HEK293 (cell line): ENCODE measurements around the gene LLGL1.

Experiments used
- EGR2 ChIP-seq: fragments of 450-650 bp; formaldehyde crosslinking; IDR thresholded peaks from 2 replicates; pipeline ENCODE4 v1.5.1; 2016; ENCODE audit warnings: low read depth, missing biosample characterization, missing genetic modification characterization
- ZEB2 ChIP-seq: fragments of 450-650 bp; formaldehyde crosslinking; IDR thresholded peaks from 2 replicates; pipeline ENCODE4 v1.5.1; 2016; ENCODE audit warnings: missing biosample characterization, missing genetic modification characterization
- ZNF24 ChIP-seq: fragments of 450-650 bp; formaldehyde crosslinking; IDR thresholded peaks from 2 replicates; pipeline ENCODE4 v1.5.1; 2016; ENCODE audit warnings: missing biosample characterization, missing genetic modification characterization
- ZNF248 ChIP-seq: fragments of 450-650 bp; formaldehyde crosslinking; IDR thresholded peaks from 2 replicates; pipeline ENCODE4 v1.5.1; 2017; ENCODE audit warnings: missing biosample characterization, missing genetic modification characterization
- ZNF302 ChIP-seq: fragments of 450-650 bp; formaldehyde crosslinking; IDR thresholded peaks from 2 replicates; pipeline ENCODE4 v1.5.1; 2016; ENCODE audit warnings: missing biosample characterization, missing genetic modification characterization, low read depth
- ZNF777 ChIP-seq: fragments of 450-650 bp; formaldehyde crosslinking; IDR thresholded peaks from 2 replicates; pipeline ENCODE4 v1.5.1; 2017; ENCODE audit warnings: missing biosample characterization, missing genetic modification characterization, borderline replicate concordance
- TF ChIP-seq, protein P1 (sequence below): fragments of 450-650 bp; formaldehyde crosslinking; IDR thresholded peaks from 2 replicates; pipeline ENCODE4 v1.5.1; 2016; ENCODE audit warnings: missing biosample characterization, missing genetic modification characterization
- TF ChIP-seq, protein P2 (sequence below): fragments of 450-650 bp; formaldehyde crosslinking; IDR thresholded peaks from 2 replicates; pipeline ENCODE4 v1.5.1; 2016; ENCODE audit warnings: missing biosample characterization, missing genetic modification characterization
- TF ChIP-seq, protein P3 (sequence below): fragments of 450-650 bp; formaldehyde crosslinking; IDR thresholded peaks from 2 replicates; pipeline ENCODE4 v1.5.1; 2016; ENCODE audit warnings: missing biosample characterization, missing genetic modification characterization

DNA sequence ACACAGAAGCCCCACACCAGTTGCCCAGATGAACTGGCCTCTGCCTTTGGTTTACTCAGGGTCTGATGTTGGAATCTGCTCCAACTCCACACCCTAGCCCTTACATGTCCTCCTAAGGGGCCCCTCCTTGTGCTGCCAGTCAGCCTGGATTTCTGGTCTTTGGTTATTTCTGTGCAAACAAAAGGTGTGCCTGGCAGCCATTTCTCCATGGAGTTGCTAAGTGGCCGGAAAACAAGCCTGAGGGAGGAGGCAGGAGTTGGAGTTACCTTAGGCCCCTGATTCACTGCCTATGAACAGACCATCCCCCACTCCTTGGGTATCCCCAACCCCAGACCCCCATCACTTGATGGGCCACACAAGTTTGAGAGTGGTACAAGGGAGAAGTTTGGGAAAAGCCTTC, 46.2 kb upstream of the LLGL1 start:
- TF ChIP-seq ZNF777 (tag by site-specific recombination) (no peak), ZNF24 (tag by site-specific recombination) (no peak), ZEB2 (tag by site-specific recombination) (no peak), ZNF248 (no peak), ZNF302 (tag by site-specific recombination) (no peak), EGR2 (tag by site-specific recombination) (no peak)
- TF ChIP-seq, protein P1, sequence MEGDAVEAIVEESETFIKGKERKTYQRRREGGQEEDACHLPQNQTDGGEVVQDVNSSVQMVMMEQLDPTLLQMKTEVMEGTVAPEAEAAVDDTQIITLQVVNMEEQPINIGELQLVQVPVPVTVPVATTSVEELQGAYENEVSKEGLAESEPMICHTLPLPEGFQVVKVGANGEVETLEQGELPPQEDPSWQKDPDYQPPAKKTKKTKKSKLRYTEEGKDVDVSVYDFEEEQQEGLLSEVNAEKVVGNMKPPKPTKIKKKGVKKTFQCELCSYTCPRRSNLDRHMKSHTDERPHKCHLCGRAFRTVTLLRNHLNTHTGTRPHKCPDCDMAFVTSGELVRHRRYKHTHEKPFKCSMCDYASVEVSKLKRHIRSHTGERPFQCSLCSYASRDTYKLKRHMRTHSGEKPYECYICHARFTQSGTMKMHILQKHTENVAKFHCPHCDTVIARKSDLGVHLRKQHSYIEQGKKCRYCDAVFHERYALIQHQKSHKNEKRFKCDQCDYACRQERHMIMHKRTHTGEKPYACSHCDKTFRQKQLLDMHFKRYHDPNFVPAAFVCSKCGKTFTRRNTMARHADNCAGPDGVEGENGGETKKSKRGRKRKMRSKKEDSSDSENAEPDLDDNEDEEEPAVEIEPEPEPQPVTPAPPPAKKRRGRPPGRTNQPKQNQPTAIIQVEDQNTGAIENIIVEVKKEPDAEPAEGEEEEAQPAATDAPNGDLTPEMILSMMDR = no peak
- TF ChIP-seq, protein P2, sequence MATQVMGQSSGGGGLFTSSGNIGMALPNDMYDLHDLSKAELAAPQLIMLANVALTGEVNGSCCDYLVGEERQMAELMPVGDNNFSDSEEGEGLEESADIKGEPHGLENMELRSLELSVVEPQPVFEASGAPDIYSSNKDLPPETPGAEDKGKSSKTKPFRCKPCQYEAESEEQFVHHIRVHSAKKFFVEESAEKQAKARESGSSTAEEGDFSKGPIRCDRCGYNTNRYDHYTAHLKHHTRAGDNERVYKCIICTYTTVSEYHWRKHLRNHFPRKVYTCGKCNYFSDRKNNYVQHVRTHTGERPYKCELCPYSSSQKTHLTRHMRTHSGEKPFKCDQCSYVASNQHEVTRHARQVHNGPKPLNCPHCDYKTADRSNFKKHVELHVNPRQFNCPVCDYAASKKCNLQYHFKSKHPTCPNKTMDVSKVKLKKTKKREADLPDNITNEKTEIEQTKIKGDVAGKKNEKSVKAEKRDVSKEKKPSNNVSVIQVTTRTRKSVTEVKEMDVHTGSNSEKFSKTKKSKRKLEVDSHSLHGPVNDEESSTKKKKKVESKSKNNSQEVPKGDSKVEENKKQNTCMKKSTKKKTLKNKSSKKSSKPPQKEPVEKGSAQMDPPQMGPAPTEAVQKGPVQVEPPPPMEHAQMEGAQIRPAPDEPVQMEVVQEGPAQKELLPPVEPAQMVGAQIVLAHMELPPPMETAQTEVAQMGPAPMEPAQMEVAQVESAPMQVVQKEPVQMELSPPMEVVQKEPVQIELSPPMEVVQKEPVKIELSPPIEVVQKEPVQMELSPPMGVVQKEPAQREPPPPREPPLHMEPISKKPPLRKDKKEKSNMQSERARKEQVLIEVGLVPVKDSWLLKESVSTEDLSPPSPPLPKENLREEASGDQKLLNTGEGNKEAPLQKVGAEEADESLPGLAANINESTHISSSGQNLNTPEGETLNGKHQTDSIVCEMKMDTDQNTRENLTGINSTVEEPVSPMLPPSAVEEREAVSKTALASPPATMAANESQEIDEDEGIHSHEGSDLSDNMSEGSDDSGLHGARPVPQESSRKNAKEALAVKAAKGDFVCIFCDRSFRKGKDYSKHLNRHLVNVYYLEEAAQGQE (tag by site-specific recombination) = no peak
- TF ChIP-seq, protein P3, sequence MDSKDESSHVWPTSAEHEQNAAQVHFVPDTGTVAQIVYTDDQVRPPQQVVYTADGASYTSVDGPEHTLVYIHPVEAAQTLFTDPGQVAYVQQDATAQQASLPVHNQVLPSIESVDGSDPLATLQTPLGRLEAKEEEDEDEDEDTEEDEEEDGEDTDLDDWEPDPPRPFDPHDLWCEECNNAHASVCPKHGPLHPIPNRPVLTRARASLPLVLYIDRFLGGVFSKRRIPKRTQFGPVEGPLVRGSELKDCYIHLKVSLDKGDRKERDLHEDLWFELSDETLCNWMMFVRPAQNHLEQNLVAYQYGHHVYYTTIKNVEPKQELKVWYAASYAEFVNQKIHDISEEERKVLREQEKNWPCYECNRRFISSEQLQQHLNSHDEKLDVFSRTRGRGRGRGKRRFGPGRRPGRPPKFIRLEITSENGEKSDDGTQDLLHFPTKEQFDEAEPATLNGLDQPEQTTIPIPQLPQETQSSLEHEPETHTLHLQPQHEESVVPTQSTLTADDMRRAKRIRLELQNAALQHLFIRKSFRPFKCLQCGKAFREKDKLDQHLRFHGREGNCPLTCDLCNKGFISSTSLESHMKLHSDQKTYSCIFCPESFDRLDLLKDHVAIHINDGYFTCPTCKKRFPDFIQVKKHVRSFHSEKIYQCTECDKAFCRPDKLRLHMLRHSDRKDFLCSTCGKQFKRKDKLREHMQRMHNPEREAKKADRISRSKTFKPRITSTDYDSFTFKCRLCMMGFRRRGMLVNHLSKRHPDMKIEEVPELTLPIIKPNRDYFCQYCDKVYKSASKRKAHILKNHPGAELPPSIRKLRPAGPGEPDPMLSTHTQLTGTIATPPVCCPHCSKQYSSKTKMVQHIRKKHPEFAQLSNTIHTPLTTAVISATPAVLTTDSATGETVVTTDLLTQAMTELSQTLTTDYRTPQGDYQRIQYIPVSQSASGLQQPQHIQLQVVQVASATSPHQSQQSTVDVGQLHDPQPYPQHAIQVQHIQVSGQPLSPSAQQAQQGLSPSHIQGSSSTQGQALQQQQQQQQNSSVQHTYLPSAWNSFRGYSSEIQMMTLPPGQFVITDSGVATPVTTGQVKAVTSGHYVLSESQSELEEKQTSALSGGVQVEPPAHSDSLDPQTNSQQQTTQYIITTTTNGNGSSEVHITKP (tag by site-specific recombination) = no peak
